Endothelial cell of umbilical vein (primary cell): ENCODE results near the gene EVA1A. TPM values are rescaled to one million over a fixed set of nuclear protein-coding genes. Genes with fewer than 3 reads are reported as not detected.

ENCODE experiments used
- BruUV-seq: library from RNA; stranded (reverse); fragments of 400-500 nt; replicated peaks from 2 replicates; lab custom pipeline; 2021; lab: Mats Ljungman, UMichigan
- CTCF ChIA-PET: fragments of 300-600, 350-600 bp; sonication (Branson Sonifier 250); formaldehyde crosslinking; loops from one replicate; lab custom pipeline; 2021; ENCODE audit warnings: antibody characterized with exemption, inconsistent platforms; lab: Charles Lee
- POLR2A ChIA-PET: fragments of 300-600, 350-600 bp; sonication (Branson Sonifier 250); formaldehyde crosslinking; loops from one replicate; lab custom pipeline; 2021; ENCODE audit warnings: antibody characterized with exemption, inconsistent platforms; lab: Charles Lee
- DNase-seq: peaks from one replicate; pipeline ENCODE4 v3.0.0-alpha.2; 2011; ENCODE audit warnings: low read depth, low spot score
- FAIRE-seq: peaks from 2 replicates; lab custom pipeline; 2011; peaks lifted over from hg19 to GRCh38; lab: Jason Lieb, UNC
- H2AFZ ChIP-seq: 2 replicates; pipeline ENCODE4 v1.6.0; 2012; ENCODE audit warnings: low read depth, low read length, control low read depth, inconsistent platforms
- H3K27ac ChIP-seq: 2 replicates; pipeline ENCODE4 v1.5.1; 2011; ENCODE audit warnings: low read depth, mild to moderate bottlenecking, control low read depth, low read length, moderate library complexity; ENCODE audit not compliant: insufficient read depth
- H3K27me3 ChIP-seq, 2 experiments: 2 replicates each; pipeline versions ENCODE4 v1.6.0 to v1.6.1; 2011; ENCODE audit warnings: low read length in 2 of 2, mixed read lengths in 1 of 2; ENCODE audit not compliant: control insufficient read depth in 2 of 2, insufficient read depth in 2 of 2
- H3K36me3 ChIP-seq, 2 experiments: 2 replicates in 1 of 2; 3 replicates in 1 of 2; pipeline ENCODE4 v1.5.1; 2011; ENCODE audit warnings: low read length in 2 of 2, mild to moderate bottlenecking in 1 of 2, moderate library complexity in 1 of 2; ENCODE audit not compliant: control insufficient read depth in 2 of 2, insufficient read depth in 2 of 2; ENCODE audit errors: extremely low read depth in 1 of 2
- H3K4me1 ChIP-seq: 3 replicates; pipeline ENCODE4 v1.5.1; 2011; ENCODE audit warnings: mild to moderate bottlenecking, low read length; ENCODE audit not compliant: control insufficient read depth, insufficient read depth; ENCODE audit errors: extremely low read depth
- H3K4me2 ChIP-seq: 2 replicates; pipeline ENCODE4 v1.6.1; 2011; ENCODE audit warnings: low read length, control low read depth, mixed read lengths; ENCODE audit not compliant: insufficient read depth
- H3K4me3 ChIP-seq, 3 experiments: fragments of 200-600 bp in 1 of 3; sonication (generic), shearing (Covaris generic) in 1 of 3; replicated peaks in 1 of 3; 2 replicates each; pipeline ENCODE4 v1.5.1; 2011 to 2016; ENCODE audit warnings: control low read depth in 3 of 3, low read length in 3 of 3, mild to moderate bottlenecking in 2 of 3, inconsistent platforms in 1 of 3, low read depth in 1 of 3, moderate library complexity in 1 of 3; ENCODE audit not compliant: insufficient read depth in 1 of 3
- H3K79me2 ChIP-seq: 2 replicates; pipeline ENCODE4 v1.6.0; 2012; ENCODE audit warnings: low read length, inconsistent platforms; ENCODE audit not compliant: control insufficient read depth, insufficient read depth
- H3K9ac ChIP-seq: replicated peaks from 2 replicates; pipeline ENCODE3; 2011; ENCODE audit warnings: low read length, control low read depth; ENCODE audit not compliant: insufficient read depth; ENCODE audit errors: extremely low read depth
- H3K9me1 ChIP-seq: replicated peaks from 3 replicates; pipeline ENCODE4 v1.6.0; 2011; ENCODE audit warnings: mild to moderate bottlenecking, low read length; ENCODE audit not compliant: control insufficient read depth, insufficient read depth; ENCODE audit errors: extremely low read depth
- H3K9me3 ChIP-seq: replicated peaks from 2 replicates; pipeline ENCODE4 v1.5.1; 2012; ENCODE audit warnings: low read length, inconsistent platforms; ENCODE audit not compliant: control insufficient read depth, insufficient read depth
- H4K20me1 ChIP-seq: replicated peaks from 2 replicates; pipeline ENCODE3; 2011; ENCODE audit warnings: mild to moderate bottlenecking, low read length; ENCODE audit not compliant: control insufficient read depth, insufficient read depth; ENCODE audit errors: extremely low read depth
- EZH2 ChIP-seq: IDR thresholded peaks from 2 replicates; pipeline ENCODE4 v1.6.1; 2012; ENCODE audit warnings: borderline replicate concordance, low read depth, mild to moderate bottlenecking, moderate library complexity, low read length, inconsistent platforms; ENCODE audit not compliant: severe bottlenecking
- FOS ChIP-seq: IDR thresholded peaks from 2 replicates; pipeline ENCODE4 v1.6.1; 2011; ENCODE audit warnings: mild to moderate bottlenecking, low read length, moderate library complexity, borderline replicate concordance; ENCODE audit not compliant: insufficient read depth
- GATA2 ChIP-seq: IDR thresholded peaks from 2 replicates; pipeline ENCODE4 v1.7.0; 2011; ENCODE audit warnings: low read depth, mild to moderate bottlenecking, moderate library complexity, mixed read lengths, low read length; ENCODE audit not compliant: insufficient read length, insufficient read depth
- JUN ChIP-seq: IDR thresholded peaks from 2 replicates; pipeline ENCODE4 v1.6.1; 2011; ENCODE audit warnings: borderline replicate concordance, low read depth; ENCODE audit not compliant: insufficient read length, insufficient read depth
- MYC ChIP-seq: IDR thresholded peaks from one replicate; pipeline ENCODE4 v1.6.1; 2011; ENCODE audit warnings: mild to moderate bottlenecking, low read depth, low read length
- POLR2A ChIP-seq: IDR thresholded peaks from 2 replicates; pipeline ENCODE4 v1.6.1; 2012; ENCODE audit warnings: low read depth, mild to moderate bottlenecking, control low read depth, low read length
- POLR2AphosphoS5 ChIP-seq: IDR thresholded peaks from 2 replicates; pipeline ENCODE4 v1.6.1; 2012; ENCODE audit warnings: low read depth, mild to moderate bottlenecking, control low read depth, low read length, moderate library complexity; ENCODE audit not compliant: insufficient read depth
- dilution Hi-C: fragments of 300-500 bp; cut with MboI; formaldehyde crosslinking; loops from one replicate; pipeline ENCODE4 v1.15.0; 2019; ENCODE audit warnings: low sequenced_read_pairs; ENCODE audit not compliant: extremely low pct_ligation_motif_present
- intact Hi-C: fragments of 100-400 bp; cut with micrococcal nuclease; formaldehyde crosslinking; loops from one replicate; pipeline ENCODE4 v1.10.0; 2022
- polyA plus RNA-seq, 4 experiments: library from polyadenylated mRNA; depleted of rRNA in 3 of 4; stranded (reverse) in 3 of 4; unstranded in 1 of 4; fragments of >200 nt; gene quantifications; 2 replicates each; pipeline versions ENCODE4 v1.2.1 to v1.2.3, GENCODE V29; 2011 to 2012; ENCODE audit warnings: missing spikeins in 1 of 4
- total RNA-seq: library from RNA; stranded (reverse); gene quantifications from 2 replicates; pipeline ENCODE4 v1.2.3, GENCODE V29; 2021
- TF ChIP-seq, protein P1 (sequence below): IDR thresholded peaks from 2 replicates; pipeline ENCODE4 v1.6.1; 2011; ENCODE audit not compliant: insufficient read depth, insufficient read length
- TF ChIP-seq, protein P2 (sequence below), 2 donors: IDR thresholded peaks; 1 replicate in 1 of 2; 2 replicates in 1 of 2; pipeline ENCODE4 v1.5.1; 2011; ENCODE audit warnings: low read length in 2 of 2, mild to moderate bottlenecking in 2 of 2, moderate library complexity in 2 of 2, control low read depth in 1 of 2, inconsistent platforms in 1 of 2, low read depth in 1 of 2; ENCODE audit not compliant: insufficient read depth in 1 of 2; ENCODE audit errors: extremely low read depth in 1 of 2

EVA1A gene
- total and polyA plus RNA-seq, 2 donors (not counting 3 experiments of a cell fraction or from before 2014, with no cell fraction given), result 52.6 to 66.5 TPM

DNA sequence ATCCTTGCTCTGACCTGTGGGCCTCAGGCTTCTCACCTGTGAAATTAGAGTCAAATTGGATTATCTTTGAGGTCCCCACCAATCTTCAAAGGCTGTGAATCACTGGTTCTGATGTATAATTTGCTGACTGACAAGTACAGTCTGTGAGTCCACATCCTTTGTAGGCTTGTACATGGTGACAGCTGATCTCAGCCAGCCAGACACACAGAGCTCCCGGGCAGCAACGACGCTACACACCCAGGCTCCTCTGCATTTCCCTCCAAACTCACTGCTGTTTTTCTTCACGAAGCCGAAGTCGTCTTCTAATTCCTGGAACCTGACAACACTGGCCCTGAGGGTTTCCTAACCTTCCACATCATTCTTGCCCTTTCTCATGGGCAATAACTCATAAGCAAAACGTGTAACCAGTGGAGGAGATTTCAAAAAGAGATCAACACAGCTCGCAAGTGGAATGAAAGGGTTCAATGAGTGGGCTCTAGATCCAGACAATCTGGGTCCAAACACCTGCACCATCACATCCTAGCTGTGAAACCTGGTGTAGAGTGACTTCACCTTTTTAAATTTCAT lies 37.9 kb upstream of the EVA1A start:
- Histone ChIP-seq H3K4me1 (peaks cover 3% of the 10 kb centered on the region), H3K4me3 (no peak overlapping the region), H3K36me3 (no peaks in the 10 kb centered on the region), H3K27me3 (no peaks in the 10 kb centered on the region), H2AFZ (no peak overlapping the region), H3K4me2 (no peak overlapping the region), H3K9me1 (no peaks in the 10 kb centered on the region), H3K79me2 (no peaks in the 10 kb centered on the region), H3K9ac (no peak overlapping the region), H3K27ac (no peak overlapping the region), H3K9me3 (no peaks in the 10 kb centered on the region), H4K20me1 (no peaks in the 10 kb centered on the region)
- TF ChIP-seq, protein P1, sequence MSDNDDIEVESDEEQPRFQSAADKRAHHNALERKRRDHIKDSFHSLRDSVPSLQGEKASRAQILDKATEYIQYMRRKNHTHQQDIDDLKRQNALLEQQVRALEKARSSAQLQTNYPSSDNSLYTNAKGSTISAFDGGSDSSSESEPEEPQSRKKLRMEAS, result no peak
- TF ChIP-seq MYC (no peak), POLR2AphosphoS5 (no peak), GATA2 (no peak), JUN (no peak), POLR2A (no peak), FOS (no peak), EZH2 (no peak)
- TF ChIP-seq, protein P2, sequence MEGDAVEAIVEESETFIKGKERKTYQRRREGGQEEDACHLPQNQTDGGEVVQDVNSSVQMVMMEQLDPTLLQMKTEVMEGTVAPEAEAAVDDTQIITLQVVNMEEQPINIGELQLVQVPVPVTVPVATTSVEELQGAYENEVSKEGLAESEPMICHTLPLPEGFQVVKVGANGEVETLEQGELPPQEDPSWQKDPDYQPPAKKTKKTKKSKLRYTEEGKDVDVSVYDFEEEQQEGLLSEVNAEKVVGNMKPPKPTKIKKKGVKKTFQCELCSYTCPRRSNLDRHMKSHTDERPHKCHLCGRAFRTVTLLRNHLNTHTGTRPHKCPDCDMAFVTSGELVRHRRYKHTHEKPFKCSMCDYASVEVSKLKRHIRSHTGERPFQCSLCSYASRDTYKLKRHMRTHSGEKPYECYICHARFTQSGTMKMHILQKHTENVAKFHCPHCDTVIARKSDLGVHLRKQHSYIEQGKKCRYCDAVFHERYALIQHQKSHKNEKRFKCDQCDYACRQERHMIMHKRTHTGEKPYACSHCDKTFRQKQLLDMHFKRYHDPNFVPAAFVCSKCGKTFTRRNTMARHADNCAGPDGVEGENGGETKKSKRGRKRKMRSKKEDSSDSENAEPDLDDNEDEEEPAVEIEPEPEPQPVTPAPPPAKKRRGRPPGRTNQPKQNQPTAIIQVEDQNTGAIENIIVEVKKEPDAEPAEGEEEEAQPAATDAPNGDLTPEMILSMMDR (IDR thresholded peaks at IDR 0.05; ENCODE audit: extremely low read depth in 1 of 2, insufficient read depth in 1 of 2, low read depth in 1 of 2, low read length in 2 of 2), result no peak
- ChIA-PET CTCF (interaction anchor here (1.8 kb wide), 1 partner anchor 133 kb away, joined by 4 read pairs; no protein-coding TSS in a partner anchor), POLR2A (no interaction called here)
- FAIRE-seq, result no peak
- intact Hi-C loops (no loop called here), dilution Hi-C loops (no loop called here)
- DNase-seq, result no peak
- BruUV-seq, result no TSS peak
